WTC11 (cell line): ENCODE measurements around the gene TAS2R13. TPM values are rescaled to one million over a fixed set of nuclear protein-coding genes. Genes with fewer than 3 reads are reported as not detected.

Source experiments
- ATAC-seq: fragments of 200-7000 bp; cut with Tn5 transposase; 2 replicates; pipeline ENCODE4 v1.10.0; 2021; ENCODE audit warnings: mild to moderate bottlenecking, moderate library complexity
- CTCF ChIA-PET: fragments of 300-600 bp; sonication (Branson Sonifier 250); formaldehyde crosslinking; loops from one replicate; lab custom pipeline; 2021; ENCODE audit warnings: antibody characterized with exemption; lab: Charles Lee
- POLR2A ChIA-PET: fragments of 350-600 bp; sonication (Branson Sonifier 250); formaldehyde crosslinking; loops from one replicate; lab custom pipeline; 2021; ENCODE audit warnings: antibody characterized with exemption; lab: Charles Lee
- DNase-seq: peaks from one replicate; pipeline ENCODE4 v3.0.0; 2021; ENCODE audit warnings: low spot score
- H3K27ac Mint-ChIP-seq: 2 replicates; pipeline ENCODE4 v1.8.0; 2021; ENCODE audit warnings: mixed read lengths
- H3K27me3 Mint-ChIP-seq: 2 replicates; pipeline ENCODE4 v1.8.0; 2021; ENCODE audit warnings: low read depth, mild to moderate bottlenecking, moderate library complexity, mixed read lengths
- H3K36me3 Mint-ChIP-seq: 2 replicates; pipeline ENCODE4 v1.8.0; 2021; ENCODE audit warnings: mixed read lengths
- H3K4me1 Mint-ChIP-seq: 2 replicates; pipeline ENCODE4 v1.8.0; 2022; ENCODE audit warnings: mixed read lengths
- H3K4me3 Mint-ChIP-seq: 2 replicates; pipeline ENCODE4 v1.8.0; 2021; ENCODE audit warnings: mild to moderate bottlenecking, moderate library complexity, mixed read lengths
- H3K9me3 Mint-ChIP-seq: 2 replicates; pipeline ENCODE4 v1.8.0; 2021; ENCODE audit warnings: mixed read lengths
- EMX1 ChIP-seq: fragments of 250-450 bp; sonication (Bioruptor Pico); IDR thresholded peaks from 2 replicates; pipeline ENCODE4 v1.8.0; 2021; ENCODE audit warnings: mild to moderate bottlenecking
- FOXP1 ChIP-seq: sonication (generic); formaldehyde crosslinking; IDR thresholded peaks from 2 replicates; pipeline ENCODE4 v1.8.0; 2022; ENCODE audit warnings: missing genetic modification reagents, mild to moderate bottlenecking, moderate library complexity, borderline replicate concordance
- JAZF1 ChIP-seq: fragments of 250-450 bp; sonication (Bioruptor Pico); IDR thresholded peaks from 2 replicates; pipeline ENCODE4 v1.9.0; 2021; ENCODE audit warnings: moderate library complexity, mild to moderate bottlenecking, inconsistent platforms
- MXD4 ChIP-seq: fragments of 250-450 bp; sonication (Bioruptor Pico); IDR thresholded peaks from 2 replicates; pipeline ENCODE4 v1.8.0; 2021; ENCODE audit warnings: mild to moderate bottlenecking, moderate library complexity, borderline replicate concordance
- NFATC4 ChIP-seq: fragments of 250-450 bp; sonication (Bioruptor Pico); IDR thresholded peaks from 2 replicates; pipeline ENCODE4 v1.9.0; 2021; ENCODE audit warnings: mild to moderate bottlenecking
- OVOL2 ChIP-seq: fragments of 250-450 bp; sonication (Bioruptor Pico); IDR thresholded peaks from 2 replicates; pipeline ENCODE4 v1.9.0; 2021; ENCODE audit warnings: mild to moderate bottlenecking, borderline replicate concordance
- RORB ChIP-seq: fragments of 250-450 bp; sonication (Bioruptor Pico); IDR thresholded peaks from 2 replicates; pipeline ENCODE4 v1.9.0; 2021; ENCODE audit warnings: mild to moderate bottlenecking
- SOX15 ChIP-seq: fragments of 250-450 bp; sonication (Bioruptor Pico); IDR thresholded peaks from 2 replicates; pipeline ENCODE4 v1.9.0; 2021; ENCODE audit warnings: mild to moderate bottlenecking
- TCF7 ChIP-seq: sonication (generic); formaldehyde crosslinking; IDR thresholded peaks from 2 replicates; pipeline ENCODE4 v1.8.0; 2022; ENCODE audit warnings: mild to moderate bottlenecking, low read depth, missing genetic modification reagents, moderate library complexity
- TP53 ChIP-seq: sonication (generic); formaldehyde crosslinking; IDR thresholded peaks from 2 replicates; pipeline ENCODE4 v1.8.1; 2023; ENCODE audit warnings: mild to moderate bottlenecking, missing genetic modification reagents
- ZNF232 ChIP-seq: sonication (generic); formaldehyde crosslinking; IDR thresholded peaks from 2 replicates; pipeline ENCODE4 v1.8.0; 2022; ENCODE audit warnings: mild to moderate bottlenecking, missing genetic modification reagents
- total RNA-seq: library from RNA; stranded (reverse); gene quantifications from 3 replicates; pipeline ENCODE4 v1.2.3, GENCODE V29; 2021
- TF ChIP-seq, protein P1 (sequence below): sonication (generic); formaldehyde crosslinking; IDR thresholded peaks from 2 replicates; pipeline ENCODE4 v1.8.1; 2022; ENCODE audit warnings: low read depth, missing genetic modification reagents, borderline replicate concordance
- TF ChIP-seq, protein P2 (sequence below): sonication (generic); formaldehyde crosslinking; IDR thresholded peaks from 2 replicates; pipeline ENCODE4 v1.8.1; 2022; ENCODE audit warnings: low read depth, mild to moderate bottlenecking, moderate library complexity, missing genetic modification reagents, borderline replicate concordance
- TF ChIP-seq, protein P3 (sequence below): fragments of 250-450 bp; sonication (Bioruptor Pico); IDR thresholded peaks from 2 replicates; pipeline ENCODE4 v1.9.0; 2021; ENCODE audit warnings: mild to moderate bottlenecking
- TF ChIP-seq, protein P4 (sequence below): sonication (generic); formaldehyde crosslinking; conservative IDR thresholded peaks from 2 replicates; pipeline ENCODE4 v1.8.1; 2023; ENCODE audit warnings: mild to moderate bottlenecking, low read depth, missing genetic modification reagents, moderate library complexity
- TF ChIP-seq, protein P5 (sequence below): fragments of 250-450 bp; sonication (Bioruptor Pico); IDR thresholded peaks from 2 replicates; pipeline ENCODE4 v1.9.0; 2021; ENCODE audit warnings: mild to moderate bottlenecking, borderline replicate concordance
- TF ChIP-seq, protein P6 (sequence below): sonication (generic); formaldehyde crosslinking; IDR thresholded peaks from 2 replicates; pipeline ENCODE4 v1.8.1; 2022; ENCODE audit warnings: missing genetic modification reagents, borderline replicate concordance
- TF ChIP-seq, protein P7 (sequence below): sonication (generic); formaldehyde crosslinking; IDR thresholded peaks from 2 replicates; pipeline ENCODE4 v1.8.1; 2023; ENCODE audit warnings: mild to moderate bottlenecking, moderate library complexity, missing genetic modification reagents

TAS2R13 gene
- total RNA-seq, 1 experiment from 2014 or later, result 0.37 TPM

DNA sequence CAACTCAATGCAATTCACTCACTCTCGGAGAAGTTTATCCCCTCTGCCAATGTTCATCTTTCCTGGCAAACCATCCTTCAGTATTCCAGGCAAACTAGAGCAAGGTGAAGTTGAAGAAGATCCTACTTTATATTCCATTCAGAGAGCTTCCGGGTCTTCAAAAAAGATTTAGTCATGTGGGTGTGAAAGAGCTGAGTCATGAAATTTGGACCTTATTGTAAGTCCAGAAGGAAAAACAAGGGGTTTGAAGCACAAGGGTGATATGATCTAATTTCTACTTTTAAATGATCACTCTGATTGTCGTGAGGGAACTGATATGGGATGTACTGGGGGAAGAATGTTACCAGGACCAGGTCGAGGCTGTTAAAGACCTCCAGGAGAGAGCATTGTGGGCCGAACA, 16.9 kb upstream of the TAS2R13 start (continued):
- TF ChIP-seq, protein P1, sequence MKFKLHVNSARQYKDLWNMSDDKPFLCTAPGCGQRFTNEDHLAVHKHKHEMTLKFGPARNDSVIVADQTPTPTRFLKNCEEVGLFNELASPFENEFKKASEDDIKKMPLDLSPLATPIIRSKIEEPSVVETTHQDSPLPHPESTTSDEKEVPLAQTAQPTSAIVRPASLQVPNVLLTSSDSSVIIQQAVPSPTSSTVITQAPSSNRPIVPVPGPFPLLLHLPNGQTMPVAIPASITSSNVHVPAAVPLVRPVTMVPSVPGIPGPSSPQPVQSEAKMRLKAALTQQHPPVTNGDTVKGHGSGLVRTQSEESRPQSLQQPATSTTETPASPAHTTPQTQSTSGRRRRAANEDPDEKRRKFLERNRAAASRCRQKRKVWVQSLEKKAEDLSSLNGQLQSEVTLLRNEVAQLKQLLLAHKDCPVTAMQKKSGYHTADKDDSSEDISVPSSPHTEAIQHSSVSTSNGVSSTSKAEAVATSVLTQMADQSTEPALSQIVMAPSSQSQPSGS (CRISPR knock-in tag), result no peak
- TF ChIP-seq, protein P2, sequence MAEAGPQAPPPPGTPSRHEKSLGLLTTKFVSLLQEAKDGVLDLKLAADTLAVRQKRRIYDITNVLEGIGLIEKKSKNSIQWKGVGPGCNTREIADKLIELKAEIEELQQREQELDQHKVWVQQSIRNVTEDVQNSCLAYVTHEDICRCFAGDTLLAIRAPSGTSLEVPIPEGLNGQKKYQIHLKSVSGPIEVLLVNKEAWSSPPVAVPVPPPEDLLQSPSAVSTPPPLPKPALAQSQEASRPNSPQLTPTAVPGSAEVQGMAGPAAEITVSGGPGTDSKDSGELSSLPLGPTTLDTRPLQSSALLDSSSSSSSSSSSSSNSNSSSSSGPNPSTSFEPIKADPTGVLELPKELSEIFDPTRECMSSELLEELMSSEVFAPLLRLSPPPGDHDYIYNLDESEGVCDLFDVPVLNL (CRISPR knock-in tag), result no peak
- TF ChIP-seq JAZF1 (CRISPR knock-in tag) (no peak), ZNF232 (CRISPR knock-in tag) (no peak)

DNA sequence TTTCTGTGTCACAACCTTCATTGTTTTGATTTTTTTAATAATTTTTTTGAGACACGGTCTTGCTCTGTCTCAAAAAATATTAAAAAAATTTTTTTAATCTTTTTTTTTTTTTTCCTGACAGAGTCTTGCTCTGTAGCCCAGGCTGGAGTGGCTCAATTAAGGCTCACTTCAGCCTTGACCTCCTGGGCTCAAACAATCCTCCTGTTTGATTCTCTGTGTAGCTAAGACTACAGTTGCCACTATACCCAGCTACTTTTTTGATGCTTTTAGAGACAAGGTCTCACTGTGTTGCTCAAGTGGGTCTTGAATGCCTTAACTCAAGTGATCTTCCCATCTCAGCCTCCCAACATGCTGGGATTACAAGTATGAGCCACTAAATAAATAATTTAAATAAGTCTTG, 10.4 kb upstream of the TAS2R13 start:
- POLR2A ChIA-PET, result no interaction called here
- CTCF ChIA-PET, result no interaction called here
- Mint-ChIP-seq H3K4me3 (no peak overlapping the region), H3K4me1 (peaks cover 8% of the 10 kb centered on the region), H3K9me3 (peaks cover 10% of the 10 kb centered on the region), H3K27me3 (no peaks in the 10 kb centered on the region), H3K27ac (no peak overlapping the region), H3K36me3 (0 out of 2 replicates have a peak, but pooled peaks cover under 1% of the 10 kb centered on the region)
- TF ChIP-seq TP53 (CRISPR knock-in tag), result no peak
- TF ChIP-seq, protein P3, sequence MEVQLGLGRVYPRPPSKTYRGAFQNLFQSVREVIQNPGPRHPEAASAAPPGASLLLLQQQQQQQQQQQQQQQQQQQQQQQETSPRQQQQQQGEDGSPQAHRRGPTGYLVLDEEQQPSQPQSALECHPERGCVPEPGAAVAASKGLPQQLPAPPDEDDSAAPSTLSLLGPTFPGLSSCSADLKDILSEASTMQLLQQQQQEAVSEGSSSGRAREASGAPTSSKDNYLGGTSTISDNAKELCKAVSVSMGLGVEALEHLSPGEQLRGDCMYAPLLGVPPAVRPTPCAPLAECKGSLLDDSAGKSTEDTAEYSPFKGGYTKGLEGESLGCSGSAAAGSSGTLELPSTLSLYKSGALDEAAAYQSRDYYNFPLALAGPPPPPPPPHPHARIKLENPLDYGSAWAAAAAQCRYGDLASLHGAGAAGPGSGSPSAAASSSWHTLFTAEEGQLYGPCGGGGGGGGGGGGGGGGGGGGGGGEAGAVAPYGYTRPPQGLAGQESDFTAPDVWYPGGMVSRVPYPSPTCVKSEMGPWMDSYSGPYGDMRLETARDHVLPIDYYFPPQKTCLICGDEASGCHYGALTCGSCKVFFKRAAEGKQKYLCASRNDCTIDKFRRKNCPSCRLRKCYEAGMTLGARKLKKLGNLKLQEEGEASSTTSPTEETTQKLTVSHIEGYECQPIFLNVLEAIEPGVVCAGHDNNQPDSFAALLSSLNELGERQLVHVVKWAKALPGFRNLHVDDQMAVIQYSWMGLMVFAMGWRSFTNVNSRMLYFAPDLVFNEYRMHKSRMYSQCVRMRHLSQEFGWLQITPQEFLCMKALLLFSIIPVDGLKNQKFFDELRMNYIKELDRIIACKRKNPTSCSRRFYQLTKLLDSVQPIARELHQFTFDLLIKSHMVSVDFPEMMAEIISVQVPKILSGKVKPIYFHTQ (CRISPR knock-in tag), result no peak
- TF ChIP-seq, protein P4, sequence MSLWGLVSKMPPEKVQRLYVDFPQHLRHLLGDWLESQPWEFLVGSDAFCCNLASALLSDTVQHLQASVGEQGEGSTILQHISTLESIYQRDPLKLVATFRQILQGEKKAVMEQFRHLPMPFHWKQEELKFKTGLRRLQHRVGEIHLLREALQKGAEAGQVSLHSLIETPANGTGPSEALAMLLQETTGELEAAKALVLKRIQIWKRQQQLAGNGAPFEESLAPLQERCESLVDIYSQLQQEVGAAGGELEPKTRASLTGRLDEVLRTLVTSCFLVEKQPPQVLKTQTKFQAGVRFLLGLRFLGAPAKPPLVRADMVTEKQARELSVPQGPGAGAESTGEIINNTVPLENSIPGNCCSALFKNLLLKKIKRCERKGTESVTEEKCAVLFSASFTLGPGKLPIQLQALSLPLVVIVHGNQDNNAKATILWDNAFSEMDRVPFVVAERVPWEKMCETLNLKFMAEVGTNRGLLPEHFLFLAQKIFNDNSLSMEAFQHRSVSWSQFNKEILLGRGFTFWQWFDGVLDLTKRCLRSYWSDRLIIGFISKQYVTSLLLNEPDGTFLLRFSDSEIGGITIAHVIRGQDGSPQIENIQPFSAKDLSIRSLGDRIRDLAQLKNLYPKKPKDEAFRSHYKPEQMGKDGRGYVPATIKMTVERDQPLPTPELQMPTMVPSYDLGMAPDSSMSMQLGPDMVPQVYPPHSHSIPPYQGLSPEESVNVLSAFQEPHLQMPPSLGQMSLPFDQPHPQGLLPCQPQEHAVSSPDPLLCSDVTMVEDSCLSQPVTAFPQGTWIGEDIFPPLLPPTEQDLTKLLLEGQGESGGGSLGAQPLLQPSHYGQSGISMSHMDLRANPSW (CRISPR knock-in tag), result no peak
- TF ChIP-seq, protein P5, sequence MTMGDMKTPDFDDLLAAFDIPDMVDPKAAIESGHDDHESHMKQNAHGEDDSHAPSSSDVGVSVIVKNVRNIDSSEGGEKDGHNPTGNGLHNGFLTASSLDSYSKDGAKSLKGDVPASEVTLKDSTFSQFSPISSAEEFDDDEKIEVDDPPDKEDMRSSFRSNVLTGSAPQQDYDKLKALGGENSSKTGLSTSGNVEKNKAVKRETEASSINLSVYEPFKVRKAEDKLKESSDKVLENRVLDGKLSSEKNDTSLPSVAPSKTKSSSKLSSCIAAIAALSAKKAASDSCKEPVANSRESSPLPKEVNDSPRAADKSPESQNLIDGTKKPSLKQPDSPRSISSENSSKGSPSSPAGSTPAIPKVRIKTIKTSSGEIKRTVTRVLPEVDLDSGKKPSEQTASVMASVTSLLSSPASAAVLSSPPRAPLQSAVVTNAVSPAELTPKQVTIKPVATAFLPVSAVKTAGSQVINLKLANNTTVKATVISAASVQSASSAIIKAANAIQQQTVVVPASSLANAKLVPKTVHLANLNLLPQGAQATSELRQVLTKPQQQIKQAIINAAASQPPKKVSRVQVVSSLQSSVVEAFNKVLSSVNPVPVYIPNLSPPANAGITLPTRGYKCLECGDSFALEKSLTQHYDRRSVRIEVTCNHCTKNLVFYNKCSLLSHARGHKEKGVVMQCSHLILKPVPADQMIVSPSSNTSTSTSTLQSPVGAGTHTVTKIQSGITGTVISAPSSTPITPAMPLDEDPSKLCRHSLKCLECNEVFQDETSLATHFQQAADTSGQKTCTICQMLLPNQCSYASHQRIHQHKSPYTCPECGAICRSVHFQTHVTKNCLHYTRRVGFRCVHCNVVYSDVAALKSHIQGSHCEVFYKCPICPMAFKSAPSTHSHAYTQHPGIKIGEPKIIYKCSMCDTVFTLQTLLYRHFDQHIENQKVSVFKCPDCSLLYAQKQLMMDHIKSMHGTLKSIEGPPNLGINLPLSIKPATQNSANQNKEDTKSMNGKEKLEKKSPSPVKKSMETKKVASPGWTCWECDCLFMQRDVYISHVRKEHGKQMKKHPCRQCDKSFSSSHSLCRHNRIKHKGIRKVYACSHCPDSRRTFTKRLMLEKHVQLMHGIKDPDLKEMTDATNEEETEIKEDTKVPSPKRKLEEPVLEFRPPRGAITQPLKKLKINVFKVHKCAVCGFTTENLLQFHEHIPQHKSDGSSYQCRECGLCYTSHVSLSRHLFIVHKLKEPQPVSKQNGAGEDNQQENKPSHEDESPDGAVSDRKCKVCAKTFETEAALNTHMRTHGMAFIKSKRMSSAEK, result no peak
- TF ChIP-seq RORB, result no peak
- DNase-seq, result no peak
- no peak for ATAC-seq

DNA sequence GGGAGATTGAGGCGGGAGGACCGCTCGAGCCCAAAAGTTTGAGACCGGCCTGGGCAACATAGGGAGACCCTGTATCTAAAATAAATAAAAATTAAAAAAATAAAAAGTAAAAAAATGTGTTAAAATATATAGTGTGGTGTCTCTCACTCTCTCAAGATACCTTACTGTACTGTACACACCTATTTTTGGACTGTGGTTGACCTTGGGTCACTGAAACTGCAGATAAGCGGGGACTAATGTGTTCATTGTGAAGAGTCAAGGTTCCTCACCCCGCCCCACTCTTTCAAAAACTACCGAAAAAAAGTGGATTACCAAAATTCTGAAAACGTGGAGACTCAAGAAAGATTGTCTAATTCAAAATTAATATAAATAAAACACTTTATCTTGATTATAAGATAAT, 1.0 kb upstream of the TAS2R13 start:
- ATAC-seq, result no peak
- POLR2A ChIA-PET, result no interaction called here
- CTCF ChIA-PET, result no interaction called here
- TF ChIP-seq NFATC4 (CRISPR knock-in tag) (no peak), FOXP1 (CRISPR knock-in tag) (no peak), SOX15 (CRISPR knock-in tag) (no peak), OVOL2 (CRISPR knock-in tag) (no peak), TCF7 (no peak), JAZF1 (CRISPR knock-in tag) (no peak), MXD4 (CRISPR knock-in tag) (no peak), EMX1 (CRISPR knock-in tag) (no peak)
- TF ChIP-seq, protein P6, sequence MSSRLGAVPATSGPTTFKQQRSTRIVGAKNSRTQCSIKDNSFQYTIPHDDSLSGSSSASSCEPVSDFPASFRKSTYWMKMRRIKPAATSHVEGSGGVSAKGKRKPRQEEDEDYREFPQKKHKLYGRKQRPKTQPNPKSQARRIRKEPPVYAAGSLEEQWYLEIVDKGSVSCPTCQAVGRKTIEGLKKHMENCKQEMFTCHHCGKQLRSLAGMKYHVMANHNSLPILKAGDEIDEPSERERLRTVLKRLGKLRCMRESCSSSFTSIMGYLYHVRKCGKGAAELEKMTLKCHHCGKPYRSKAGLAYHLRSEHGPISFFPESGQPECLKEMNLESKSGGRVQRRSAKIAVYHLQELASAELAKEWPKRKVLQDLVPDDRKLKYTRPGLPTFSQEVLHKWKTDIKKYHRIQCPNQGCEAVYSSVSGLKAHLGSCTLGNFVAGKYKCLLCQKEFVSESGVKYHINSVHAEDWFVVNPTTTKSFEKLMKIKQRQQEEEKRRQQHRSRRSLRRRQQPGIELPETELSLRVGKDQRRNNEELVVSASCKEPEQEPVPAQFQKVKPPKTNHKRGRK (CRISPR knock-in tag), result no peak
- TF ChIP-seq, protein P7, sequence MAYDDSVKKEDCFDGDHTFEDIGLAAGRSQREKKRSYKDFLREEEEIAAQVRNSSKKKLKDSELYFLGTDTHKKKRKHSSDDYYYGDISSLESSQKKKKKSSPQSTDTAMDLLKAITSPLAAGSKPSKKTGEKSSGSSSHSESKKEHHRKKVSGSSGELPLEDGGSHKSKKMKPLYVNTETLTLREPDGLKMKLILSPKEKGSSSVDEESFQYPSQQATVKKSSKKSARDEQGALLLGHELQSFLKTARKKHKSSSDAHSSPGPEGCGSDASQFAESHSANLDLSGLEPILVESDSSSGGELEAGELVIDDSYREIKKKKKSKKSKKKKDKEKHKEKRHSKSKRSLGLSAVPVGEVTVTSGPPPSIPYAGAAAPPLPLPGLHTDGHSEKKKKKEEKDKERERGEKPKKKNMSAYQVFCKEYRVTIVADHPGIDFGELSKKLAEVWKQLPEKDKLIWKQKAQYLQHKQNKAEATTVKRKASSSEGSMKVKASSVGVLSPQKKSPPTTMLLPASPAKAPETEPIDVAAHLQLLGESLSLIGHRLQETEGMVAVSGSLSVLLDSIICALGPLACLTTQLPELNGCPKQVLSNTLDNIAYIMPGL (CRISPR knock-in tag), result no peak

More for the DNA sequence above, 1.0 kb upstream of the TAS2R13 start:
- H3K4me3 Mint-ChIP-seq, result no peak overlapping the region
- peaks cover 4% of the 10 kb centered on the region; the same call in 1 of the 2 replicates for H3K9me3 Mint-ChIP-seq
- H3K27ac Mint-ChIP-seq, result no peak overlapping the region
- no peak for DNase-seq
- no peaks in the 10 kb centered on the region for H3K27me3 Mint-ChIP-seq
- H3K36me3 Mint-ChIP-seq, result no peaks in the 10 kb centered on the region
- peaks cover 9% of the 10 kb centered on the region for H3K4me1 Mint-ChIP-seq
